ENCODE results near the gene BHLHE40.

DNA sequence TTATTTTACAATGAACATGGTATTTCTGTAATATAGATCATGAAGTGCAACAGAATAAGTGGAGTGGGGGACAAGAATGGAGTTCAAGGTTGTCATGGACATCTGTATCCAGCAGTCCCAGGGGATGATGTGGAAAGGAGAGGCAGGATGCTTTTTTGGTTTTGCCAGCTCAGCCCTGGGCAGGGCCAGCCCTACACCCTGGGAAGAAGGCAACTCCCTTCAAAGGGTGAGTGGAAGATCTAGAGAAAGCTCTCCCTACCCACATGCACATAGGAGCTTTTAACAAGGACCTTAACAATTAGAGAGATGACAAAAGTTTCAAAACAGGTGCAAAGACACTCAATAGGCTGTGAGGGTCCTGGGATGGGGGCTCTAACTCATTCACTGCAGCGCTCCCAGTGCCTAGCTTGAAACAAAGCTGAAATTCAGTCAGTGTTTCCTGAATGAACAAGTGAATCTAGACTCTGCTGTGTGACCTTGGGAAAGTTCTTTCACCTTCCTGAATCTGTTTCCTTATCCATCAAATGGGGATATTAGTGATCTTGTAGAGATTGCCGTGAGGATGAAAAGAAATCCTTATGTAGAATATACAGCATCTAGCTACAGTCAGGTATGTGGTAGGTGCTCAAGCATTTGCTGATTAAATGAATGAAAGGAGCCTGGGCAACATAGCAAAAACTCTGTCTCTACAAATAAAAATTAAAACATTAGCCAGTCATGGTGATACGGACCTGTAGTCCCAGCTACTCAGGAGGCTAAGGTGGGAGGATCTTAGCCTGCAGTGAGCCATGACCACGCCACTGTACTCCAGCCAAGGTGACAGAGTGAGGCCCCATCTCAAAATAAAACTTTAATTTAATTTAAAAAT lies 14.3 kb downstream of the BHLHE40 start:
- no peak for TF ChIP-seq CTCF (conservative IDR thresholded peaks at IDR 0.05 in 1 of 2, IDR thresholded peaks at IDR 0.05 in 1 of 2; ENCODE audit: low read depth in 1 of 2, low read length in 2 of 2)
- no peak for TF ChIP-seq EZH2 (IDR thresholded peaks at IDR 0.05; ENCODE audit: low read length, missing control alignments)

All from fibroblast of lung (primary cell).